GM18498 (cell line): Measurements from ENCODE around the gene NUDT14.

Experiments used
- ATAC-seq: cut with Tn5 transposase; IDR thresholded peaks from one replicate; pipeline ENCODE4 v1.9.1; 2021; ENCODE audit warnings: mild to moderate bottlenecking, moderate library complexity; ENCODE audit not compliant: unreplicated experiment

The NUDT14 gene

DNA sequence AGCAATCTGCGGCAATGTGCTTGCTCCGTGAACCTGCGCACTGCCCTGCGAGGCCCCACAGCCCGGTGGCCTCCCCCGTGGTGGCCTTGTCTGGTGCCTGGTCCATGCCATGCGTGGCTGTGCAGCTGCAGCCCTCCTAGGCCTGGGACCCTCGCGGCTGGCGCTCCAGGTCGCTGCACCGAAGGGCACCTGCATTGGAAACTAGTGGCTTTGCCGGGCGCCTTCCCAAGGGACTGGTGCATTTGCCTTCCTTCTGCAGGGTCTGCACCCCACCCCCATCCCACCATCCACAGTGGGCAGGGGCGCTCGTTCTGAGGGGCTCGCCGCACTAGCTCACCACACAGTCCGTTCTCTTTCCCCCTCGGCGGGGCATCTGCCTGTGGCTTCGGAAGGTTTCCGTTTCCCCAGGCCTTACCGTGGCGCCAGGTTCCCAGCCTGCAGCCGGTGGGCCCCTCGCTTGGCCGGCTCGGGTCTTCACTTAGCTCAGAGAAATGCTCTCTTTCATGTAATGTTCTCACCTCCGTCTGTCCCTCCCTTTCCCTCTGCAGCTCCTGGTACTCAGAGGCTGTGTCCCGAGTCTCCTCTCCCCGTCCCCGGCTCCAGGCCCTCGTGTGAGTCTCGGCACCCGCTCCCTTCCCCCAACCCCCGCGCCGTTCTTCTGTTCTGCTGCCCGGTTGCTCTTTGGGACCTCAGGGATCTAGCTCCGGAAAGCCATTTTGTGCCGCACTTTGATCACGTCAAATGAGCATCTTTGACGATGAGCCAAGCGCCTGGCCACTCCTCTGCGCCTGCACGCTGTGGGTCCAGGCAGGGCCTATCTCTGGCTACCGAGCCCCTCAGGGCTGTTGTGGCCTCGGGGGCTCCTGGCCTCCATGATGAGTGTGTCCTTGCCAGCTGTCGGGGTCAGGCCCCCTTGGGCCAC is 44.5 kb downstream of the NUDT14 start:
- no peak for ATAC-seq

- ATAC-seq: no peak
These were observed 45.3 kb downstream of the NUDT14 start for GRCh38 chr14:105135700-105136395.

GRCh38 chr14:105132921-105133654 is 48.0 kb downstream of the NUDT14 start:
- no peak for ATAC-seq

- ATAC-seq: no peak
These were observed 49.9 kb downstream of the NUDT14 start for GRCh38 chr14:105131241-105131640.

DNA sequence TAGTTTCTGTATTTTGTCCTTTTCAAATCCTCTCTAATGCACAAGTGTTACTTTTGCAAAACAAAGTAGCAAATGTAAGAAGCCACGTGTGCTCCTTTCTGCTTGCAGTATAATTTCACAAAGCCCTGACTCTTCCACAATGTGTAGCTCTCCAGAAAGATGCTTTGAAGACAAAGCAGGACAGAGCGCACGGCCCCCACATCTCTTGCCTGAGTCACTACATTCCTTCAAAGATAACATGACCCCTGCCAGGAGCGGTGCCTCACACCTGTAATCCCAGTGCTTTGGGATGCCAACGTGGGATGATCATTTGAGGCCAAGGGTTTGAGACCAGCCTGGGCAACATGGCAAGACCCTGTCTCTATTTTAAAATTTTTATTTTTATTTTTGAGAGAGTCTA is 53.1 kb downstream of the NUDT14 start:
- ATAC-seq: no peak

- ATAC-seq: no peak
These were observed 54.2 kb downstream of the NUDT14 start for GRCh38 chr14:105126981-105127329.

GRCh38 chr14:105126126-105126980 is 54.8 kb downstream of the NUDT14 start:
- no peak for ATAC-seq

- ATAC-seq: no peak
These were observed 56.3 kb downstream of the NUDT14 start for GRCh38 chr14:105124823-105125222.

DNA sequence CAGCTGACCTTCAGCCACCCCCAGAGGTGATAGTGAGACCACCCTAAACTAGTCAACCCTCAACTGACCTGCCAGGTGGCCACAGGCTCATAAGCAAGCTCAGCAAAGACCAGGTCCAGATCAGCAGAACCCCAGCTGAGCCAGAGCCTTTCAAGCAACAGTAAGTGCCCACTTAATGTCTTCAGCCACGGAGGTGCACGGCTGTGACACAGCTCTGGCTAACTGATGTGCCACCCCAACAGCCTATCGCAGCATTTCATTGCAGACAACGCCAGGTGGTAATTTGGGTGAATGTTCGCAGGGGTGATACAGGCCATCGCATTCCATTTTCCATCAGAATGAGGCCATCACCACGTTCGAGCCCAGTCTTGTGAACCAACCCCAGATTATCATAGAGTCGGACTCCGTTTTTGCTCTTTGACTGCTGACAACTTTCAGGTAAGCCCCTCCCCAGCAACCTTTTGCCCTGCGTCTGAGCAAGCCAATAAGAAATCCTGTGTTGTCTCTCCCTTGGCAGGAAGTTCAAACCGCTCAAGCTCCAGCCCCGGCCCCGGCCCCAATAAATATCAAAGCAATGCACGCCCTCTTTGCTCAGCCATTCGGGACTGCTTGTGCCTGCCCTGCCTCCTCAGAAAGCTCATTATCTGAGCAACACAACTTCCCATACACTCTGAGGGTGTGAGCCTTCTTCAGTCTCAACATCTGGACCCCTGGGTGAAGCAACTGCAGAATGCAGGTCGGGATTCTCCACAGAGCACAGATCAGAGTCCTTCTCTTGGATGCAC is 56.9 kb downstream of the NUDT14 start:
- ATAC-seq: no peak

DNA sequence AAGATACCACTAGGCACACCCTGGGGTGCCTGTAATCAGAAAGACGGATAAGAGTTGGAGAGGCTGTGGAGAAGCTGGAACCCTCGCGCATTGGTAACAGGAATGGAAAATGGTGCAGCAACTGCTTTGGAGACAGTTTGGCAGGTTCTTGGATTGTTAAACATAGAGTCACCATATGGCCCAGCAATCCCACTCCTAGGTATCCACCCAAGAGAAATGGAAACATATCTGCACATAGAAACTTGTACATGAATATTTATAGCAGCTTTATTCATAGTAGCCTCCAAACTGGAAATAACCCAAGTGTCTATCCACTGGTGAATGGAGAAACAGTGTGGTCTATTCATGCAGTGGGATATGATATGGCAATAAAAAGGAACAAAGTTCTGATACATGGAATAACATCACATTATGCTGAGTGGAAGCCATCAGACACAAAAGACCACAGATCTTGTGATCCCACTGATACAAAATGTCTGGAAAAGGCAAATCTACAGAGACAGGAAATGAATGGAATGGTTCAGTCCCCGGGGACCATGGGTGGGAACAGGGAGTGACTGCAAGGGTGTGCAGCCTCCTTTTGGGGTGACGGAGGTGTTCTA is 57.9 kb downstream of the NUDT14 start:
- ATAC-seq: no peak
